HPDE6-E6E7 (cell line): ENCODE measurements around the gene C19orf47.
"Not testable (repeated sequence)": the region's sequence is repeated elsewhere in the genome, so short reads cannot be mapped to it uniquely, and the experiment has no call there.

Experiments used
- DNase-seq: peaks from one replicate; pipeline ENCODE4 v3.0.0; 2011; ENCODE audit warnings: missing footprints; ENCODE audit errors: extremely low spot score

C19orf47 gene

DNA sequence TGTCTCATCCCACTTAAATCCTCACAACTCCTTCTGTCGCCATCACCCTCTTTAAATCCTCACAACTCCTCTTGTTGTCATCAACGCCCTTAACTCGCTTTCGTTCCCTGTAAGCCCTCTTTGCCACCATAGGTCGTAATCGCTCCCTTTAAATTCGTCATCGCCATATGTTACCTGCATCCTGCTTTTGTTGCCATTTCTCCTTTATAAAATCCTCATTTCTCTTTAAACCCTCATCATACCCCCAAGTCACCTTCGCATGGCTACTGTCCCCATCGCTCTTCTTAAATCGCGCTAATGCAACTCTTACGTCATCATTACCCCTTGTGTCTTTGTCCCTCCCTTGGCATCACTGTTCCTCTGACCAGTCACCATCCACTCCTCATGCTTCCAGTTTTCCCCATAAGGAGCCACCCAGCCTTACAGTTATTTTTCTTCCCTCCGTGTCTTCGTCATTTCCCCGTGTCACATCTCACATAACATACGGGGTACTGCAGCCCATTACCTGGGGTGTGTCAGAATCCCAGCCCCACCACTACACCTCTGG lies 837 bp upstream of the C19orf47 start:
- DNase-seq = no peak

DNA sequence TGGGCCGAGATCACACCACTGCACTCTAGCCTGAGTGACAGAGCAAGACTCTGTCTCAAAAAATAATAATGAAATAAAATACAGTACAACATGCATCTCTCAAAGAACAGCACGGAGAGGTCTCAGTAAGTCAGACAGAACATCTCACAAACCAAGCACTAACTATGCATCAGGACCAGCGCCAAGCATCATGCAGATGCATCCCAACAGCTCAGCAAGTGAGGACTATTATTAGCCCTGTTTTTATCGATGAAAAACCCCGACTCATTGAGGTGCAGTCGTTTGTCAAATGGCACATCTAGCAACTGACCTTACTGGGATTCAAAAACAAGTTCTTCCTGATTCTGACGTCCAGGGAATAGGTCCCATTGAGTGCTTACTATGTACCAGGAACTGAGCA lies 3.8 kb downstream of the C19orf47 start:
- no peak for DNase-seq

DNA sequence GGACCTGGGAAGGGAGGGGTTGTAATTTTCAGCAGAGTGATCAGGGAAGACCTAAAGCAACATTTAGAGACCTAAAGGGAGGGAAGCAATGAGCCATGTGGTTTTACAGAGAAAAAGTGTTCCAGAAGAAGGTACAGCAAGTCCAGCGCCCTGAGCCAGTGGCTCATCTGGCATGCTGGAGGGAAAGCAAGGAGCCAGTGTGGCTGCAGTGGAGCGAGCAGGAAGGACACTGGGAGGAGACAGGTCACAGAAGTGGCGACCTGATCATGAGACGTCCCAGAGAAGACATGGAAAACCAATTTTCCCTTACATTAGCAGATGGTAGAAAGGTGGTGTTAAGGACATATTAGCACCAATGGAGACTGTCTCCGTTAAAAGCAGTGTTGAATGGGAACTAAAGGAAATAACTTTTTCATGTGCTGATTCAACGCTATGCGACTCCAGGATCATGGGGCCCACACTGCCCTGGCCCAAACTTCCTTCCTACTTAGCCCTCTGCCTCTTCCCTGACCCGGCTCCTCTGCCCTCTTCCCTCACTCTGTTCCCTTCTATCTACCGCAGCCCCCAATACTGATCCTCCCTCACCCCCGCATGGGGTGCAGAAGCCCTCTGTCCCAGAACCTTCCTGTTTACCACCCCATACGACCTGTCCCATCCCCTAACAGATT lies 5.4 kb downstream of the C19orf47 start:
- no peak for DNase-seq

DNA sequence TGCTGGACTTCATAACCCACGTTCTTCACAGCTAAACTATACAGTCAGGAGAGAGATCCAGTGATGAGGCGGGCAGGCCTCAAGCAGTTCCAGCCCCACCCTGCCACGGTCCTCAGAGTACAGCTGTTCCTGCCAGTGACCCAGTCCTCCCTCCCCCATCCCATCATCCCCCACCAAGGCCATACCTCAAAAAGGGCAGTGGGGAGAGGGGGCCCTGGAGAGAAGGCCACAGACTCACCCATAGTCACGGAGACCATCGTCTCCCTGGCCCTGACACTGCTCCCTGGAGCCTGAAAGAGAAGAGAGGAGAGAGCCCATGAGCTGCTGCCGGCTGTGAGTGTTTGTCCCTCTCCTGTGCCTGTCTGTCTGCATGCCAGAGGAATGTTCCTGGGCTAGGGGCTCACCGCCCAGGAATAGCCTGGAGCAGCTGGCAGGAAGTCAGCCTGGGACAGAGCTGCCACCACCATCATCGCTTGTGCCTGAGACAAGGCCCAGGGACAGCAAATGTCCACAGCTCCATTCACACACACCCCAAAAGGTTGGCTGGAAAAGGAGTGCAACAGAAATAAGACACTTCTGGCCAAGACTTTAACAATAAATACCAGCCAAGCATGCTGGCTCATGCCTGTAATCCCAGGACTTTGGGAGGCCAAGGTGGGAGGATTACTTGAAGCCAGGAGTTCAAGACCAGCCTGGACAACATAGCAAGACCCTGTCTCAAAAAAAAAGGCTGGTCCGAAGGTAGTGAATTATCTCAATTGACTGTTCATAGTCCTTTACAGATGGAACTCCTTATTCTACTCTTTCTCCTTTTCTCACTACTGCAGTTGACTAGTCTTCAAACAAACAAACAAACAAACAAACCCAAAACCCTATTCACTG lies 6.4 kb downstream of the C19orf47 start:
- DNase-seq = no peak

DNA sequence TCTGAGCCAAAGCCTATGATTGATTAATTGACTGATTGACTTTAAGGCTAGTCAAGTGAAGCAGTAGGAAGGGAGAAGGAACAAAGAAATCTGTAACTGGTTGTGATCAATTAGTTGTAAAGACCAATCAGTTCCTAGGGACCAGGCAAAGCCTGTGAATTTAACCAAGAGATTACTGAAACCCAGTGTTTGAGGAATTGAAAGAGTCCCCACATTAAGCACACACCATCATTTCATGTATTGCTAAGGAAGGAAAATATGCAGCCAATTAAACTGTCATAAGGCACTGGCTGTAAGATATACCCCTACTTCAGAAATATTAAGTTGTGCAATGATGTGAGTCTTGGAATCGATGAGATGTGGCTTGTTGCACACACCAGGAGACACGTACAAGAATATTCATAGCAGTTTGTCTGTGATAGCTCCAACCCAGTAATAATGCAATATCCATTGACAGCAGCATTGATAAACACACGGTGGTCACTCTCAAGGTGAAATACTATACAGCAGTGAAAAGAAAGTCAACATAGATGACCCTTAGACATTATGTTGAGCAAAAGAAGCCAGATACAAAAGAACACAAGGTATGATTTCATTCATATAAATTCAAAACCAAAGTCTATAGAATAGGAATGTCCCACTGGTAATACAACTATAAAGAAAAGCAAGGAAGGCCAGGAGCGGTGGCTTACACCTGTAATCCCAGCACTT lies 9.0 kb downstream of the C19orf47 start:
- DNase-seq = no peak

DNA sequence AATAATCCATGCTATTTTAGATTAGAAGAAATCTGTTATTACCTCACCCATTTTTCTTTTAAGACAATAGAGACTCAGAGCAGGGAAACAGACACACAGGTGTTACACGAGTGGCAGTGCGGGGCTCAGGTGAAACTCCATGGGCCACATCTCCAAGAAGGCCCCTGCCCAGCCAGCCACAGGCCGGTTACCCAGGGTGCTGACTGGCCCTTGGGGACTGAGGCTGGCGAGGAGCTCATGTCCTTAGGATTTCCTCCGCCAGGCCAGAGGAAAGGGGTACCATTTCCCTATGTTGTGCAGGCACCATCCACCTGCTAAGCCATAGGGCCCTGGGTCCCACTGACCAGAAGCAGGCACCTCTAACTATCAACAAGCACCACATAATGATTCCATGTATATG lies 10.6 kb downstream of the C19orf47 start:
- DNase-seq = no peak

DNA sequence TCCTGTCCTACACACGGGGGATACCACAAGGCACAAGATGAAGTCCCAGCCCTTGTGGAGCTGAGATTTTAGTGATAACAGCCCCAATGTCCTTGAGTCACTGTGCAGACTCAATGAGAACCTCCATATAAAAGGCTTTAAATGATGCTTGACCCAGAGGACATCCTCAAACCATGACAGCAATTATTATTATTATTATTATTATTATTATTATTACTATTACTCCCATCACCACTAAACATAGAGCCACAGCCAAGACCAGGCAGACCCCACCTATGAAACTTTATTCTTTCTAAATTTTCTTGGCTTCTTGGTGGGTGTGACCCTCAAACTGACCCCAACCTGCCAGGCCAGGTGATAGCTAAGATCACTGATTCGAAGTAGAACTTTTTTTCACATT lies 11.1 kb downstream of the C19orf47 start:
- no peak for DNase-seq

DNA sequence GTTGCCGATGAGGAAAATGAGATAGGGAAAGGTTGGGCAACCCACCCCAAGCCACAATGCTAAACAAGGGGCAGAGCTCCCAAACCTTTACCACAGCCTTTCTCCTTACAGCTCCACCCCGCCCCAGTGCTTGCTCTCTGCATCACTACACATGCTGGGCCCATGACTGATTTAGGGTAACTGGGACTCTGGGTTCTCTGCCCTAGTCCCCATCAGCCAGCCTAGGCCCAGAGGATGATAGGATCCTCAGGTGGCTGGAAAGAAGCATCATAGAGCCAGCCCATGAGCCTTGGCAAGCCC lies 11.6 kb downstream of the C19orf47 start:
- no peak for DNase-seq

DNA sequence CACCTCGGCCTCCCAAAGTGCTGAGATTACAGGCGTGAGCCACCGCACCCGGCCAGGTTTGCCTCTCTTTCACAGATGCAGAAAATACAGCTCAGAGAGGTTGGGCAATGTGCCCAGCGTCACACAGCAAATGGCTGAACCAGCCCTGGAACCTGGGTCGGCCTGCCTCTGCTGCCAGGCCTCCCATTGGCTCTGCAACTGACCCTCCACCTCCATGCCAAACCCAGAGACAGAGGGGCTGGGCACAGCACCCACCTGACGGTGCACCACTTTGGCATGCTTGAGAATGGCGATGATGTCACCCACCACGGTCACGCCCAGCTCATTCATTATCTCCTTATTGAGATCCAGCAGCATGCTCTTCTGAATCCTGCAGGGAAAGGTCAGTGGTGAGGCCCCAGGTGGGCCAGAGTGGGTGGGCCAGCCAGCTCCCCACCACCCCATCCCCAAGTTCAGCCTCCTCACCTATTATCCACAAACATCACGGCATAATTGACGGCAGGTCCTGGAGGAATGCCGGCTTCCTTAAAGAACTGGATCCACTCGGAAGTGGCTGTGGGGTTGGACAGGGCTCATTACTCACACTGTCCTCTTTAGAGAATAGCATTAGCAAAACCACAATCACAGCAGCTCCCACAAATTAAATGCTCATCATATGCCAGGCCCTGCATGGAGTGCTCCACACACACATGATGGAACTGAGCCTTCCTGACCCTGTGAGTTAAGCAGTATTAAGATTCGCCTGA lies 12.2 kb downstream of the C19orf47 start:
- DNase-seq = no peak

DNA sequence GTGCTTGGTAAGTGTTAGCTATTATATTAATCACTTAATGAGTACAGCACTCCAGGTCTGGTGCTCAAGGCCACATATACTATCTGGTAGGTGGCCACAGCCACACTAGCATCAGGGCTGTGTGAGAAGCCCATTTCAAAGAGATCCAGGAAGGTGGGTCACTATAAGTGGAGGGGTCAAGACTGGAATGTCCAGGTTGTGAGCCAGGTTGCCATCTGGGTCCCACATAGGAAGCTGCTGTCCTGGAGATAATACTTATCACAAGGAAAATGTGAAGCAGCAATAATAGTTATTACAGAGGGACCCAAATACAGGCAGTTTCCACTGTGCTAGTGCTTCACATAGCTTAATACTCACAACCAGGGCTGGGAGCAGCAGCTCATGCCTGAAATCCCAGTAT lies 13.1 kb downstream of the C19orf47 start:
- DNase-seq = no peak

DNA sequence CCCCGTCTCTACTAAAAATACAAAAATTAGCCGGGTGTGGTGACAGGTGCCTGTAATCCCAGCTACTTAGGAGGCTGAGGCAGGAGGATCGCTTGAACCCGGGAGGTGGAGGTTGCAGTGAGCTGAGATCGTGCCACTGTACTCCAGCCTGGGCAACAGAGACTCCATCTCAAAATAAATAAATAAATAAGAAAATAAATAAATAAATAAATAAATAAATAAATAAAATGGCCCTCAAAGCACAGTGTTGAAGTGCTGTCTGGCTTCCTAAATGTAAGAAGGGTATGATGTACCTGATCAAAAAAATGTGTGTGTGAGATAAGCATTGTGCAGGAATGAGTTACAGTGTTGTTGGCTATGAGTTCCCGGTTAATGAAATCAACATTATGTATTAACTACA lies 15.1 kb downstream of the C19orf47 start:
- DNase-seq = not testable (repeated sequence)

DNA sequence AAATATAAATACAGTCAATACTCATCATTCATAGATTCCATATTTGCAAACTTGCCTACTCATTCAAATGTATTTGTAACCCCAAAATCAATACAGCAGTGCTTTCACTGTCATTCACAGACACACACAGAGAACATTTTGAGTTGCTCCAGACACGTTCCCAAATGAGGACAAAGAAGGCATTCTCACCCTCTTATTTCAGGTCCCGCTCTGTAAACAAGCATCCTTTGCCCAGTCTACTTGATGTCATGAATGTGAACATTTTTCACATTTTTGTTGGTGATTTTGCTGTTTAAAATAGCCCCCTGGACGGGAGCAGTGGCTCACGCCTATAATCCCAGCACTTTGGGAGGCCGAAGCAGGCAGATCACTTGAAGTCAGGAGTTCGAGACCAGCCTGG lies 15.5 kb downstream of the C19orf47 start:
- DNase-seq = no peak

DNA sequence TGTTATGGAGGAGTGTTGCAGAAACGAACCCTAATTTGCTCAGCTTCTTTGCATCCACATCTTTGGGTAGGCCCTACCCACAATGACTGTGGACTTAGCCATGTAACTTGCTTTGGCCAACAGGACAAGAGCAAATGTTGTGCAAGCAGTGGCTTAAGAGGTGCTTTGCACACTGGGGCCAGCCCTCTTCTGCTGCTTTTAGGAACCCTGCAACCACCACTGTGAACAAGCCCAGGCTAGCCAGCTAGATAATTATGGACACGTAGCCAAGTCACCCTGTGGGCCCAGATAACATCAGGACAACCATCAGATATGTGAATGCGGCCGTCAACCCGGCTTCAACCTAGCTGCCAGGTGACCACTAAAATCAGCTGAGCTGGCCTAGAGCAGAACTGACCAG lies 17.1 kb downstream of the C19orf47 start:
- DNase-seq = no peak

DNA sequence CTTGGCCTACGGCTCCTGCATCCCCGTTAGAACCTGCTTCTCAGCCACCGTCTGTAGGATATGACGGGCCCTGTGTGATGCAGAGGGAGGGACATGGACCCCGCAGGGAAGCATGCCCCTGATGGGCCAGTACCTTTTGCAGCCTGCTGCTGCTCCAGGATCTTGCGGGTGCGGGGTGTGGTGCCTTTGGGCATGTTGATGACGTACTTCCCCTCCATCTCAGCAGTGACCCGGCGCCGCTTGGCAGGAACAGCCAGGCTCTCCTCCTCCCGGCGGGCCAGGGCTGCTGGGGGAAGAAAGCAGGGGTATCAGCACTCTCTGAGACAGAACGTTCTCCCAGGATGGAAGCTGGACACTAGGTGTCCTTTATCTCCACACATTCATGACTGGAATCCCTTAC lies 22.0 kb downstream of the C19orf47 start:
- DNase-seq = no peak

DNA sequence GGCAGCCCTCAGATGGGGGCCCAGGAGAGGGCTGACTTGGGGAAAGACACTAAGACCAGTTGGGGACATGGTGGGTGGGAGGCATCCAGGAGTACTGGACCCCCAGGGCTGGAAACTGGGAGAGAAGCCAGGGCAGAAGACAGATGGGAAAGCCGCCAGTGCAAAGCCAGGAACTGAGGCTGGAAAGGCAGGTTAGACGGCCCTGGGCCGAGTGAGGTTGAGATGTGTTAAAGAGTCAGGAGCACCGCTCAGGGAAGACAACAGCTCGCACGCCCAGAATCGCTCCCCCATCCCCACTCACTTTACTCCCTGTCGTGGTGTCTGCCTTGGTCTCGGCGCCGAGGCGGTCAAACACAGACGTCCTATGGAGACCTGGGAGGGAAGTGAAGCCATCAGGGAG lies 24.5 kb downstream of the C19orf47 start:
- no peak for DNase-seq

DNA sequence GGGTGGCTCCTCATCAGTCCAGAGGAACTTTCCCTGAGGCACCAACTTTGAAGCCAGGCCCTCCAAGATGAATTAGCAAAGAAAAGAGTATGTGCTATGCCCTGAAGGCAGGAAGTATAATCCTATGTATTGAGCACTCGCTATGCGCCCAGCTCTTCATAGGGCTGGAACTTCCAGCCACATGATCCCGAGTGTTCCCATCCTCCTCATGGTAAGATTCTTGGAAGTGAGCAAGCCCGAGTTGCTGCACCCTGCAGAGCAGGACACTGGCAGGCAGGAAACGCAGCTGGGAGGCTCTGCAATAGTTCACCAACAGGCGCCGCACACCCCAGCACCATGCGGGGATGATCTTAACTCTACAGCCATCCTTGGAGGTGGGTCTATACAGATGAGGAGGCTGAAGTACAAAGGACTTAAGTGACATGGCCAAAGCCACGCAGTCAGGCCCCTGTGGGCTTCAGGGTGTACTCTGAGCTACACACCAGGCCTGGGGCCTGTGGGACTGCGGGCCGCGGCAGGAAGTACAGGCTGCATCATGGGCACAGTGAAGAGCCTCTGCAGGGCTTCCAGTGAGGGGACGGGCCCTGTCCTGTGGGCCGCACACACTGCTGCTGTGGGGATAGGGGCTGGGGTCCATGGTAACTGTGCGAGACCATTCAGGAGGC lies 25.1 kb downstream of the C19orf47 start:
- DNase-seq = no peak

DNA sequence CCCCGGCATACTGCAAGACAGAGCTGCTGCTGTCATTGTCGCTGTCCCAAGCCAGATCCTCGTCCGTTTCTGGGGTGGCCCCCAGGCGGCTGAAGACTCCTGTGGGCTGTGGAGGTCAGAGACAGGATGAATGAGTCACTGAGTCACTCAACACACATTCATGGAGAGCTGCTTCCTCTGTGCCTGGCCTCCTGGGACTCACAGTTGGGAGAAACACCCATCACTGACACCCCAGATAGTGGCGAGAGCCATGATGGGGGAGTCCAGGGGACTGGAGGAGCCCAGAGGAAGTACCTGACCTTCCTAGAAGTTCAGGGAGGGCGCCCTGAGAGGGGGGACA lies 26.0 kb downstream of the C19orf47 start:
- DNase-seq = no peak

DNA sequence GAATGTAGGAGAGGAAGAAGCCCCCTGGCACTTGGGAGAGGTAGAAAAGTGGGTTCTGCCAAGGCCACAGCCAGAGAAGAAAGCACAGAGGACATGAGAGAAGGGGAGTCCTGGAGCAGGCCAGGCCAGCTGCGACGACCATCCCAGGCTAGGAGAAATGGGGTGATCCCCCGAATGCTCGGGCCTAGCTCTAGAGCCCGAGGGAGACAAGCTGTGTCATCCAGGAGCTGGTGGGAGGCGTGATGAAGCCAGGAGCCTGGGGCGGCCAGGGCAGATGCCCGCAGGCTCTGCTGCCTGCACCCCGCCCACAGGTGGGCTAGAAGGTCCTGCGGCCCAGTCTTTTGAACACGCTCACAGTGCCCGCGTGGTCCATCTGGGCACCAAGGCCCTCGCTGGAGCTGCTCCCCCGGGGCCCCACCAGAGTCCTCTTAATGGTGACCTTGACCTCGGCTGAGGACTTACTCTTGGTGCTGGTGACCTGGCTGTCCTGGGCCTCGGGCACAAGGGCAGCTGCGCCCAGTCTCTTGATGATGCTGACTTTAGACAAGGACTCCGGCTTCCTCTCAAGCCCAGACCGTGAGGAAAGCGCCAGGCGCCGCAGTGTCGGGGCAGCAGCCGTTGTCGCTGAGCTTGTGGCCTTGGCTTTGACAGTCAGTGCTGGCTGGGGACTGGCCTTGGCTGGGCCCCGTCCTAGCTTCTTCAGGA lies 26.5 kb downstream of the C19orf47 start:
- DNase-seq = no peak

DNA sequence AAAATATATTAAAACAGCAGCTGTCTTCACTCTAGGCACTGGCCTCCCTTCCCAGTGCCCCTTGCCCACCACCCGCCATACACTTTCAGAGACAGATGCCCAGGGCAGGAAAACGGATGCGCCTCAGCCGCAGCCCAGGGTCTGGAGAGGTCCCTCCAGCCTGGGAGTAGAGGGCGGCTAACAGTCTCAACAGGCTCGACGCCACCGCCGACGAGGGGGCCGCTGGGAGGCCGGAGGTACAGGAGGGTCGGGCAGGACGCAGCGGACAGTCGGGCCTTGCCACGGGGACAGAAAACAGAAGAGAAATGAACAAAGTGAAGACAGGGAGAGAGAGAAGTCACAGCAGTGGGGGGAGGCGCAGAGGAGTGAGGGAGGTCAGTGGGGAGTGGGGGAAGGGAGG lies 27.1 kb downstream of the C19orf47 start:
- no peak for DNase-seq

DNA sequence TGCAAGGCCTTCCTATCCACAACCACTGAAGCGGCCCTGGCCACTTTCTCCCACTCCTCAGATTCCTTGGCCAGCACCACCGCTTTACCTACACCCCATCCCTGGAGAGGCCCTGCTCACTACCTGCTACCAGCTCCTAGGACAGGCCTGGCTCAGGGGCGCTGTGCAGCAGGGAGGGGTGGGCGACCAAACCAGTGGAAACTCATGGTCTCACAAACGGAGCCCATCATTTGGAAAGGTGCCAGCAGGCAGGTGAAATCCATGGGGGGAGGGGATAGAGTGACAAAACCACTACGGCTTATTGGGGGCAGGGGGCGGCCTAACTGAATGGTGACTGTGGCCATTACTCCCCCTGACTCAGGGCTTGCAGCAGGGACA lies 27.6 kb downstream of the C19orf47 start:
- DNase-seq = no peak

DNA sequence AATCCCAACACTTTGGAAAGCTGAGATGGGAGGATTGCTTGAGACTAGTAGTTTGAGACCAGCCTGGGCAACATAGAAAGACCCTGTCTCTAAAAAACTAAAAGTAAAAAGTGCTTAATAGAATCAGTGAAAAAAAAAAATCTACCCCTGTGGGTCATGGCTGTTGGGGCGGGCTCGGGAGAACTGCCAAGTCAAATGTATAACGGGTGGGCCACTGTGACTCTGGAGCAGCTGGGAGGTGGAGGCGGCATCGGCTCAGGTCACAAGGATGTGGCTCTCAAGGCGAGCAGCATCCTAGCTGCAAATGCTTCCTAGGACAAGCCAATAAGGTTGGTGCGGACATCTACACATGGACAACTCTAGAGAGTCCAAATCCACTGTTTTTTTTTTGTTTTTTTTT lies 30.9 kb downstream of the C19orf47 start:
- no peak for DNase-seq
